22Rv1 (cell line): ENCODE data around the gene PSG6.
"Not testable (repeated sequence)": the region's sequence is repeated elsewhere in the genome, so short reads cannot be mapped to it uniquely, and the experiment has no call there.

Experiments
- CTCF ChIP-seq: fragments of 450-650 bp; IDR thresholded peaks from 2 replicates; pipeline ENCODE4 v1.5.1; 2017; ENCODE audit warnings: mild to moderate bottlenecking
- ZFX ChIP-seq: fragments of 450-650 bp; IDR thresholded peaks from 2 replicates; pipeline ENCODE4 v1.6.1; 2017; ENCODE audit warnings: antibody characterized with exemption, borderline replicate concordance

DNA sequence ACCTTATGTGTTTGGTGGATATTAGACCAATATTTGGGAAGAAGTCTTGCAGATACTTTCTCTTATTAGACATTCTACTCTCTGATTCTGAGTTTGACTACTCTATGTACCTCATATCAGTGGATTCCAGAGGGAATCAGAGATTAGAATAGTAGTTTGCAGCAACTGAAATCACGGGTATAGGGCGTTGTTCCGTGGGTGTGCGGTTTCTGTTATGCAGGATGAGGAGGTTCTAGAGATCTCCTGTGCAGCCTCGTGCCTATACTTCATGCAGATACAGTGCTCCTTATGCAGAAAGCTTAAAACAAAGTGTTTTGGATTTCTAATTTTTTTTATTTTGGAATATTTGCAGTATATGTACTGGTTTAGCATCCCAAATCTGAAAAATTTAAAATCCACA is 6.0 kb downstream of the PSG6 start:
- not testable (repeated sequence) for TF ChIP-seq CTCF, ZFX
